ENCODE data around the gene NFASC.

- TF ChIP-seq CTCF (IDR thresholded peaks at IDR 0.05; ENCODE audit: insufficient read depth, low read depth, low read length), result no peak
- TF ChIP-seq EZH2 (IDR thresholded peaks at IDR 0.05; ENCODE audit: insufficient read depth, low read length), result no peak
Observed at GRCh38 chr1:204983881-204984280, 113.2 kb downstream of the NFASC start.

Measured in astrocyte (in vitro differentiated cells and primary cell).